Liver (tissue), 3 donors: Measurements from ENCODE around the gene IGF2BP2.

ENCODE experiments used
- ATF3 ChIP-seq: IDR thresholded peaks from 2 replicates; pipeline ENCODE4 v1.6.1; 2016; ENCODE audit warnings: antibody characterized with exemption
- EGR1 ChIP-seq, 2 donors: IDR thresholded peaks; 2 replicates each; pipeline ENCODE4 v1.6.1; 2016 to 2018; ENCODE audit warnings: antibody characterized with exemption in 2 of 2, low read depth in 2 of 2
- GABPA ChIP-seq, 2 donors: IDR thresholded peaks in 1 of 2; conservative IDR thresholded peaks in 1 of 2; 2 replicates each; pipeline ENCODE4 v1.6.1; 2016; ENCODE audit warnings: antibody characterized with exemption in 2 of 2, mild to moderate bottlenecking in 1 of 2, moderate library complexity in 1 of 2
- HNF4G ChIP-seq: IDR thresholded peaks from 2 replicates; pipeline ENCODE4 v1.6.1; 2016; ENCODE audit warnings: antibody characterized with exemption
- JUND ChIP-seq, 2 donors: IDR thresholded peaks; 2 replicates each; pipeline ENCODE4 v1.6.1; 2016; ENCODE audit warnings: antibody characterized with exemption in 2 of 2
- NR2F2 ChIP-seq: IDR thresholded peaks from 2 replicates; pipeline ENCODE4 v1.6.1; 2016; ENCODE audit warnings: antibody characterized with exemption
- RAD21 ChIP-seq, 2 donors: IDR thresholded peaks; 2 replicates each; pipeline ENCODE4 v1.6.1; 2016; ENCODE audit warnings: antibody characterized with exemption in 2 of 2, mild to moderate bottlenecking in 2 of 2
- SP1 ChIP-seq: IDR thresholded peaks from 2 replicates; pipeline ENCODE4 v1.6.1; 2018; ENCODE audit warnings: antibody characterized with exemption, mild to moderate bottlenecking
- YY1 ChIP-seq: IDR thresholded peaks from 2 replicates; pipeline ENCODE4 v1.6.1; 2016; ENCODE audit warnings: antibody characterized with exemption, mild to moderate bottlenecking
- TF ChIP-seq, protein P1 (sequence below): IDR thresholded peaks from 2 replicates; pipeline ENCODE4 v1.6.1; 2016; ENCODE audit warnings: antibody characterized with exemption, mild to moderate bottlenecking
- TF ChIP-seq, protein P2 (sequence below): fragments of 150-350 bp; IDR thresholded peaks from 2 replicates; pipeline ENCODE4 v1.5.1; 2017; ENCODE audit warnings: improper control_type of control experiment, low read depth, low read length; ENCODE audit not compliant: missing input control
- TF ChIP-seq, protein P3 (sequence below): IDR thresholded peaks from 2 replicates; pipeline ENCODE4 v1.6.1; 2016; ENCODE audit warnings: antibody characterized with exemption
- TF ChIP-seq, protein P4 (sequence below): IDR thresholded peaks from 2 replicates; pipeline ENCODE4 v1.6.1; 2016; ENCODE audit warnings: antibody characterized with exemption
- donor health status: healthy.
- donor health status: healthy.

- TF ChIP-seq, protein P1, sequence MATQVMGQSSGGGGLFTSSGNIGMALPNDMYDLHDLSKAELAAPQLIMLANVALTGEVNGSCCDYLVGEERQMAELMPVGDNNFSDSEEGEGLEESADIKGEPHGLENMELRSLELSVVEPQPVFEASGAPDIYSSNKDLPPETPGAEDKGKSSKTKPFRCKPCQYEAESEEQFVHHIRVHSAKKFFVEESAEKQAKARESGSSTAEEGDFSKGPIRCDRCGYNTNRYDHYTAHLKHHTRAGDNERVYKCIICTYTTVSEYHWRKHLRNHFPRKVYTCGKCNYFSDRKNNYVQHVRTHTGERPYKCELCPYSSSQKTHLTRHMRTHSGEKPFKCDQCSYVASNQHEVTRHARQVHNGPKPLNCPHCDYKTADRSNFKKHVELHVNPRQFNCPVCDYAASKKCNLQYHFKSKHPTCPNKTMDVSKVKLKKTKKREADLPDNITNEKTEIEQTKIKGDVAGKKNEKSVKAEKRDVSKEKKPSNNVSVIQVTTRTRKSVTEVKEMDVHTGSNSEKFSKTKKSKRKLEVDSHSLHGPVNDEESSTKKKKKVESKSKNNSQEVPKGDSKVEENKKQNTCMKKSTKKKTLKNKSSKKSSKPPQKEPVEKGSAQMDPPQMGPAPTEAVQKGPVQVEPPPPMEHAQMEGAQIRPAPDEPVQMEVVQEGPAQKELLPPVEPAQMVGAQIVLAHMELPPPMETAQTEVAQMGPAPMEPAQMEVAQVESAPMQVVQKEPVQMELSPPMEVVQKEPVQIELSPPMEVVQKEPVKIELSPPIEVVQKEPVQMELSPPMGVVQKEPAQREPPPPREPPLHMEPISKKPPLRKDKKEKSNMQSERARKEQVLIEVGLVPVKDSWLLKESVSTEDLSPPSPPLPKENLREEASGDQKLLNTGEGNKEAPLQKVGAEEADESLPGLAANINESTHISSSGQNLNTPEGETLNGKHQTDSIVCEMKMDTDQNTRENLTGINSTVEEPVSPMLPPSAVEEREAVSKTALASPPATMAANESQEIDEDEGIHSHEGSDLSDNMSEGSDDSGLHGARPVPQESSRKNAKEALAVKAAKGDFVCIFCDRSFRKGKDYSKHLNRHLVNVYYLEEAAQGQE, result no peak
- TF ChIP-seq, protein P2, sequence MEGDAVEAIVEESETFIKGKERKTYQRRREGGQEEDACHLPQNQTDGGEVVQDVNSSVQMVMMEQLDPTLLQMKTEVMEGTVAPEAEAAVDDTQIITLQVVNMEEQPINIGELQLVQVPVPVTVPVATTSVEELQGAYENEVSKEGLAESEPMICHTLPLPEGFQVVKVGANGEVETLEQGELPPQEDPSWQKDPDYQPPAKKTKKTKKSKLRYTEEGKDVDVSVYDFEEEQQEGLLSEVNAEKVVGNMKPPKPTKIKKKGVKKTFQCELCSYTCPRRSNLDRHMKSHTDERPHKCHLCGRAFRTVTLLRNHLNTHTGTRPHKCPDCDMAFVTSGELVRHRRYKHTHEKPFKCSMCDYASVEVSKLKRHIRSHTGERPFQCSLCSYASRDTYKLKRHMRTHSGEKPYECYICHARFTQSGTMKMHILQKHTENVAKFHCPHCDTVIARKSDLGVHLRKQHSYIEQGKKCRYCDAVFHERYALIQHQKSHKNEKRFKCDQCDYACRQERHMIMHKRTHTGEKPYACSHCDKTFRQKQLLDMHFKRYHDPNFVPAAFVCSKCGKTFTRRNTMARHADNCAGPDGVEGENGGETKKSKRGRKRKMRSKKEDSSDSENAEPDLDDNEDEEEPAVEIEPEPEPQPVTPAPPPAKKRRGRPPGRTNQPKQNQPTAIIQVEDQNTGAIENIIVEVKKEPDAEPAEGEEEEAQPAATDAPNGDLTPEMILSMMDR, result no peak
- no peak for TF ChIP-seq ATF3
- TF ChIP-seq HNF4G, result no peak
- TF ChIP-seq GABPA (IDR thresholded peaks at IDR 0.05 in 1 of 2, conservative IDR thresholded peaks at IDR 0.05 in 1 of 2), result no peak
- TF ChIP-seq, protein P3, sequence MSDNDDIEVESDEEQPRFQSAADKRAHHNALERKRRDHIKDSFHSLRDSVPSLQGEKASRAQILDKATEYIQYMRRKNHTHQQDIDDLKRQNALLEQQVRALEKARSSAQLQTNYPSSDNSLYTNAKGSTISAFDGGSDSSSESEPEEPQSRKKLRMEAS, result no peak
- TF ChIP-seq YY1, result no peak
- TF ChIP-seq JUND (IDR thresholded peaks at IDR 0.05), result no peak
- no peak for TF ChIP-seq EGR1 (IDR thresholded peaks at IDR 0.05; ENCODE audit: low read depth in 2 of 2)
- TF ChIP-seq, protein P4, sequence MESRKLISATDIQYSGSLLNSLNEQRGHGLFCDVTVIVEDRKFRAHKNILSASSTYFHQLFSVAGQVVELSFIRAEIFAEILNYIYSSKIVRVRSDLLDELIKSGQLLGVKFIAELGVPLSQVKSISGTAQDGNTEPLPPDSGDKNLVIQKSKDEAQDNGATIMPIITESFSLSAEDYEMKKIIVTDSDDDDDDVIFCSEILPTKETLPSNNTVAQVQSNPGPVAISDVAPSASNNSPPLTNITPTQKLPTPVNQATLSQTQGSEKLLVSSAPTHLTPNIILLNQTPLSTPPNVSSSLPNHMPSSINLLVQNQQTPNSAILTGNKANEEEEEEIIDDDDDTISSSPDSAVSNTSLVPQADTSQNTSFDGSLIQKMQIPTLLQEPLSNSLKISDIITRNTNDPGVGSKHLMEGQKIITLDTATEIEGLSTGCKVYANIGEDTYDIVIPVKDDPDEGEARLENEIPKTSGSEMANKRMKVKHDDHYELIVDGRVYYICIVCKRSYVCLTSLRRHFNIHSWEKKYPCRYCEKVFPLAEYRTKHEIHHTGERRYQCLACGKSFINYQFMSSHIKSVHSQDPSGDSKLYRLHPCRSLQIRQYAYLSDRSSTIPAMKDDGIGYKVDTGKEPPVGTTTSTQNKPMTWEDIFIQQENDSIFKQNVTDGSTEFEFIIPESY, result no peak
- TF ChIP-seq RAD21 (IDR thresholded peaks at IDR 0.05), result no peak
- no peak for TF ChIP-seq SP1
- TF ChIP-seq NR2F2, result no peak
Observed at GRCh38 chr3:185844051-185844450, 19.2 kb upstream of the IGF2BP2 start.
